NB4 (cell line): ENCODE measurements around the gene POU6F2.

ENCODE experiments used
- CTCF ChIP-seq: IDR thresholded peaks from one replicate; pipeline ENCODE4 v1.5.1; 2012; ENCODE audit warnings: low read depth, low read length
- POLR2A ChIP-seq: IDR thresholded peaks from 2 replicates; pipeline ENCODE4 v1.6.1; 2011; ENCODE audit warnings: mild to moderate bottlenecking; ENCODE audit not compliant: insufficient read length; ENCODE audit errors: extremely low read depth
- TF ChIP-seq, protein P1 (sequence below): IDR thresholded peaks from 2 replicates; pipeline ENCODE4 v1.6.1; 2011; ENCODE audit warnings: low read depth, low read length

GRCh38 chr7:39516498-39516897, 538.8 kb downstream of the POU6F2 start:
- TF ChIP-seq POLR2A (no peak), CTCF (no peak)
- TF ChIP-seq, protein P1, sequence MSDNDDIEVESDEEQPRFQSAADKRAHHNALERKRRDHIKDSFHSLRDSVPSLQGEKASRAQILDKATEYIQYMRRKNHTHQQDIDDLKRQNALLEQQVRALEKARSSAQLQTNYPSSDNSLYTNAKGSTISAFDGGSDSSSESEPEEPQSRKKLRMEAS, result no peak
